Prostate gland (tissue), 2 donors: ENCODE measurements around the gene ZNF385A. TPM values are rescaled to one million over a fixed set of nuclear protein-coding genes. Genes with fewer than 3 reads are reported as not detected.

Experiments used
- DNase-seq: peaks from one replicate; pipeline ENCODE4 v3.0.0-alpha.2; 2019; ENCODE audit warnings: low spot score
- H3K27ac ChIP-seq, 2 donors: fragments of 200-600 bp; sonication (generic); 2 replicates each; pipeline ENCODE4 v1.5.1; 2017 to 2019
- H3K27me3 ChIP-seq: fragments of 200-600 bp; sonication (generic); replicated peaks from 2 replicates; pipeline ENCODE4 v1.5.1; 2019; ENCODE audit not compliant: insufficient read depth
- H3K36me3 ChIP-seq, 2 donors: fragments of 200-600 bp; sonication (generic); 1 replicate in 1 of 2; 2 replicates in 1 of 2; pipeline versions ENCODE4 v1.5.1 to v1.8.1; 2017 to 2019
- H3K4me1 ChIP-seq: fragments of 200-600 bp; sonication (generic); replicated peaks from 2 replicates; pipeline ENCODE4 v1.5.1; 2019
- H3K4me3 ChIP-seq, 2 donors: fragments of 200-600 bp; sonication (generic); 2 replicates each; pipeline ENCODE4 v1.5.1; 2017 to 2019
- H3K9me3 ChIP-seq: fragments of 200-600 bp; sonication (generic); 2 replicates; pipeline ENCODE4 v1.5.1; 2017
- CTCF ChIP-seq, 4 experiments: fragments of 200-600 bp in 2 of 4; fragments of 450-650 bp in 2 of 4; sonication (generic) in 2 of 4; IDR thresholded peaks; 1 replicate in 3 of 4; 2 replicates in 1 of 4; pipeline ENCODE4 v1.5.1; 2016 to 2019; ENCODE audit warnings: antibody characterized with exemption in 4 of 4, mild to moderate bottlenecking in 2 of 4, moderate library complexity in 2 of 4
- POLR2A ChIP-seq: fragments of 450-650 bp; IDR thresholded peaks from one replicate; pipeline ENCODE4 v1.6.1; 2016; ENCODE audit warnings: antibody characterized with exemption, mild to moderate bottlenecking
- POLR2AphosphoS5 ChIP-seq: sonication (generic); formaldehyde crosslinking; IDR thresholded peaks from one replicate; pipeline ENCODE4 v1.6.1; 2017; ENCODE audit warnings: antibody characterized with exemption
- WGBS: methylation state at CpG from one replicate; pipeline ENCODE4 v1.1.5; 2018; 5-methylcytosine and 5-hydroxymethylcytosine counted together
- intact Hi-C: fragments of 100-400 bp; cut with DNase I; formaldehyde crosslinking; loops from one replicate; pipeline ENCODE4 v1.14.2; 2022
- total RNA-seq, 2 donors: library from RNA; depleted of rRNA; stranded (reverse); fragments of >200 nt; gene quantifications; one replicate each; pipeline ENCODE4 v1.1.0, GENCODE V29; 2016

ZNF385A gene
- total RNA-seq, 2 donors from 2014 or later, result 29.4 to 42.4 TPM

GRCh38 chr12:54423816-54424150 lies 39.2 kb upstream of the ZNF385A start:
- H3K36me3 ChIP-seq, result no peaks in the 10 kb centered on the region
- H3K4me1 ChIP-seq, result no peaks in the 10 kb centered on the region
- H3K9me3 ChIP-seq, result no peaks in the 10 kb centered on the region
- TF ChIP-seq POLR2A (no peak), POLR2AphosphoS5 (no peak), CTCF (IDR thresholded peaks at IDR 0.05) (no peak)
- H3K27me3 ChIP-seq, result no peaks in the 10 kb centered on the region
- peak overlapping the region in 1 of 2 donors; percentile 84 for H3K27ac ChIP-seq
- H3K4me3 ChIP-seq, result no peak overlapping the region
- intact Hi-C loops, result no loop called here
- DNase-seq, result no peak
- WGBS, result 59% methylated on average over 5 of the region's 5 CpGs

GRCh38 chr12:54421879-54422250 lies 37.3 kb upstream of the ZNF385A start:
- WGBS, result 89% methylated on average over 2 of the region's 2 CpGs
- TF ChIP-seq POLR2A (no peak), CTCF (IDR thresholded peaks at IDR 0.05) (no peak), POLR2AphosphoS5 (no peak)
- Histone ChIP-seq H3K4me1 (no peaks in the 10 kb centered on the region), H3K27me3 (no peaks in the 10 kb centered on the region), H3K36me3 (no peaks in the 10 kb centered on the region), H3K4me3 (no peak overlapping the region), H3K27ac (peak overlapping the region; percentile 84 to 90), H3K9me3 (no peaks in the 10 kb centered on the region)
- intact Hi-C loops, result no loop called here
- DNase-seq, result no peak

GRCh38 chr12:54421175-54421878 lies 36.8 kb upstream of the ZNF385A start:
- Histone ChIP-seq H3K27ac (peak overlapping the region; percentile 84 to 90), H3K4me1 (no peaks in the 10 kb centered on the region), H3K27me3 (no peaks in the 10 kb centered on the region), H3K36me3 (no peaks in the 10 kb centered on the region), H3K4me3 (no peak overlapping the region), H3K9me3 (no peaks in the 10 kb centered on the region)
- WGBS, result 59% methylated on average over 4 of the region's 4 CpGs
- intact Hi-C loops, result no loop called here
- peak; percentile 35 for TF ChIP-seq POLR2AphosphoS5
- no peak for TF ChIP-seq CTCF (IDR thresholded peaks at IDR 0.05)
- DNase-seq, result no peak

GRCh38 chr12:54420766-54421144 lies 36.2 kb upstream of the ZNF385A start:
- H3K4me1 ChIP-seq, result no peaks in the 10 kb centered on the region
- 59% methylated on average over 2 of the region's 2 CpGs for WGBS
- H3K9me3 ChIP-seq, result no peaks in the 10 kb centered on the region
- H3K27ac ChIP-seq, result peak overlapping the region; percentile 84 to 90
- intact Hi-C loops, result no loop called here
- no peak for DNase-seq
- no peaks in the 10 kb centered on the region for H3K27me3 ChIP-seq
- no peak overlapping the region for H3K4me3 ChIP-seq
- H3K36me3 ChIP-seq, result no peaks in the 10 kb centered on the region
- TF ChIP-seq CTCF (IDR thresholded peaks at IDR 0.05), result no peak
- no peak for TF ChIP-seq POLR2AphosphoS5
- TF ChIP-seq POLR2A, result no peak
